Spleen (tissue), 11 donors: Measurements from ENCODE around the gene ZNF785. TPM values are rescaled to one million over a fixed set of nuclear protein-coding genes. Genes with fewer than 3 reads are reported as not detected.

Source experiments
- DNase-seq: peaks from one replicate; pipeline ENCODE4 v3.0.0-alpha.2; 2020
- H3K27ac ChIP-seq, 8 donors: fragments of 200-600 bp; sonication (generic) in 7 of 8; 1 replicate in 4 of 8; 2 replicates in 4 of 8; pipeline versions ENCODE4 v1.5.0 to v1.8.0; 2016 to 2021; ENCODE audit warnings: inconsistent platforms in 4 of 8, mild to moderate bottlenecking in 4 of 8, moderate library complexity in 1 of 8
- H3K27me3 ChIP-seq, 7 donors: fragments of 200-600 bp; sonication (generic) in 6 of 7; replicated peaks in 1 of 7; 1 replicate in 4 of 7; 2 replicates in 3 of 7; pipeline versions ENCODE4 v1.5.0 to v1.8.0; 2016 to 2021; ENCODE audit warnings: inconsistent platforms in 3 of 7, mild to moderate bottlenecking in 1 of 7
- H3K36me3 ChIP-seq, 6 donors: fragments of 200-600 bp; sonication (generic) in 5 of 6; 1 replicate in 4 of 6; 2 replicates in 2 of 6; pipeline versions ENCODE4 v1.5.0 to v1.8.0; 2016 to 2021; ENCODE audit warnings: inconsistent platforms in 2 of 6
- H3K4me1 ChIP-seq, 6 donors: fragments of 200-600 bp; sonication (generic) in 5 of 6; 1 replicate in 3 of 6; 2 replicates in 3 of 6; pipeline versions ENCODE4 v1.5.0 to v1.8.0; 2016 to 2021; ENCODE audit warnings: inconsistent platforms in 3 of 6
- H3K4me3 ChIP-seq, 8 donors: fragments of 200-600 bp; sonication (generic) in 7 of 8; 1 replicate in 4 of 8; 2 replicates in 4 of 8; pipeline versions ENCODE4 v1.5.0 to v1.8.0; 2016 to 2021; ENCODE audit warnings: inconsistent platforms in 4 of 8, mild to moderate bottlenecking in 4 of 8, moderate library complexity in 2 of 8
- H3K9me3 ChIP-seq, 8 donors: fragments of 200-600 bp; sonication (generic) in 7 of 8; 1 replicate in 4 of 8; 2 replicates in 4 of 8; pipeline versions ENCODE4 v1.5.0 to v1.8.0; 2016 to 2021; ENCODE audit warnings: inconsistent platforms in 4 of 8
- POLR2A ChIP-seq, 3 donors: fragments of 450-650 bp; IDR thresholded peaks; one replicate each; pipeline ENCODE4 v1.5.1; 2017; ENCODE audit warnings: antibody characterized with exemption in 3 of 3, mild to moderate bottlenecking in 1 of 3
- POLR2AphosphoS5 ChIP-seq, 3 donors: sonication (generic); formaldehyde crosslinking; IDR thresholded peaks; one replicate each; pipeline ENCODE4 v1.5.1; 2017; ENCODE audit warnings: antibody characterized with exemption in 3 of 3
- WGBS, 5 donors: extraction: QIAGEN DNeasy Blood & Tissue Kit in 3 of 5; methylation state at CpG; one replicate each; pipeline versions ENCODE4 v1.1.5 to v1.1.7; 2013 to 2018; 5-methylcytosine and 5-hydroxymethylcytosine counted together
- intact Hi-C: fragments of 100-400 bp; cut with DNase I; formaldehyde crosslinking; loops from one replicate; pipeline ENCODE4 v1.15.0; 2023; ENCODE audit warnings: low total_unique reads
- polyA plus RNA-seq, 3 donors: library from polyadenylated mRNA; stranded (reverse); fragments of 200-250 nt; gene quantifications; one replicate each; pipeline ENCODE4 v1.2.1, GENCODE V29; 2013
- total RNA-seq, 7 donors: library from RNA; depleted of rRNA in 3 of 7; stranded (reverse); fragments of >200 nt in 3 of 7; fragmentation: NEBNext Ultra II Directional in 4 of 7; extraction: Animal tissue kit (Norgen Biotek cat#: 25700) in 4 of 7; gene quantifications; one replicate each; pipeline versions ENCODE4 v1.1.0 to v1.2.1, GENCODE V29; 2016 to 2021
- TF ChIP-seq, protein P1 (sequence below), 11 experiments: fragments of 200-600 bp in 7 of 11; fragments of 450-650 bp in 4 of 11; sonication (generic) in 4 of 11; IDR thresholded peaks in 8 of 11; conservative IDR thresholded peaks in 3 of 11; 1 replicate in 7 of 11; 2 replicates in 4 of 11; pipeline versions ENCODE4 v1.4.0 to v1.8.0; 2016 to 2021; ENCODE audit warnings: antibody characterized with exemption in 11 of 11, inconsistent platforms in 4 of 11, mild to moderate bottlenecking in 1 of 11
- donor health status: healthy with polysubstance abuse.
- donor health status: DM: no; HTN: no; CAD: no; lungs with moderate emphysema.
- donor health status: DM: no; HTN: no; CAD: no.
- donor health status: Bipolar disorder and iron deficiency.
- donor health status: healthy.
- donor health status: DM: no; HTN: no; CAD: no.
- donor health status: DM: yes; HTN: yes; CAD: no.

Gene ZNF785
- total and polyA plus RNA-seq, 10 donors = 3.1 to 22.1 (median 17.3) TPM

DNA sequence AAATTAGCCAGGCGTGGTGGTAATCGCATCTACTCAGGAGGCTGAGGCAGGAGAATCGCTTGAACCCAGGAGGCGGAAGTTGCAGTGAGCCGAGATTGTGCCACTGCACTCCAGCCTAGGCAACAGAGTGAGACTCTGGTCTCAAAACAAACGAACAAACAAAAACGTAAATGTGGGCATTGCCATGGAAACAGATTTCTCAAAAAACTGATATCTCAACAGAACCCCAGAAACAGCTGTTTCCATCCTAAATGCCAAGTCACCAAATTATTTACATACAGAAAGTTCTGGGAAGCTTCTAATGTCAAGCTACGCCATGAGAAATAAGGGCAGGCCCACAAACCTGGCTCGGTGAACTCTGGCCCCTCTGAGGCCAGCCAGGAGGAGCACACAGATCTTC is 40.7 kb upstream of the ZNF785 start:
- no peaks in the 10 kb centered on the region for H3K9me3 ChIP-seq
- no peaks in the 10 kb centered on the region for H3K27me3 ChIP-seq
- H3K36me3 ChIP-seq = no peaks in the 10 kb centered on the region
- WGBS, 5 donors = 76 to 93% (median 86%) methylated on average over 9 of the region's 9 CpGs
- H3K4me1 ChIP-seq = peaks cover 0 to 13% (median 6%) of the 10 kb centered on the region in 6 donors
- no peak overlapping the region for H3K4me3 ChIP-seq
- intact Hi-C loops = no loop called here
- no peak overlapping the region for H3K27ac ChIP-seq
- TF ChIP-seq POLR2A (IDR thresholded peaks at IDR 0.05) = no peak
- TF ChIP-seq, protein P1, sequence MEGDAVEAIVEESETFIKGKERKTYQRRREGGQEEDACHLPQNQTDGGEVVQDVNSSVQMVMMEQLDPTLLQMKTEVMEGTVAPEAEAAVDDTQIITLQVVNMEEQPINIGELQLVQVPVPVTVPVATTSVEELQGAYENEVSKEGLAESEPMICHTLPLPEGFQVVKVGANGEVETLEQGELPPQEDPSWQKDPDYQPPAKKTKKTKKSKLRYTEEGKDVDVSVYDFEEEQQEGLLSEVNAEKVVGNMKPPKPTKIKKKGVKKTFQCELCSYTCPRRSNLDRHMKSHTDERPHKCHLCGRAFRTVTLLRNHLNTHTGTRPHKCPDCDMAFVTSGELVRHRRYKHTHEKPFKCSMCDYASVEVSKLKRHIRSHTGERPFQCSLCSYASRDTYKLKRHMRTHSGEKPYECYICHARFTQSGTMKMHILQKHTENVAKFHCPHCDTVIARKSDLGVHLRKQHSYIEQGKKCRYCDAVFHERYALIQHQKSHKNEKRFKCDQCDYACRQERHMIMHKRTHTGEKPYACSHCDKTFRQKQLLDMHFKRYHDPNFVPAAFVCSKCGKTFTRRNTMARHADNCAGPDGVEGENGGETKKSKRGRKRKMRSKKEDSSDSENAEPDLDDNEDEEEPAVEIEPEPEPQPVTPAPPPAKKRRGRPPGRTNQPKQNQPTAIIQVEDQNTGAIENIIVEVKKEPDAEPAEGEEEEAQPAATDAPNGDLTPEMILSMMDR (IDR thresholded peaks at IDR 0.05 in 8 of 11, conservative IDR thresholded peaks at IDR 0.05 in 3 of 11) = no peak
- no peak for TF ChIP-seq POLR2AphosphoS5 (IDR thresholded peaks at IDR 0.05)
- peak; percentile 29 for DNase-seq

DNA sequence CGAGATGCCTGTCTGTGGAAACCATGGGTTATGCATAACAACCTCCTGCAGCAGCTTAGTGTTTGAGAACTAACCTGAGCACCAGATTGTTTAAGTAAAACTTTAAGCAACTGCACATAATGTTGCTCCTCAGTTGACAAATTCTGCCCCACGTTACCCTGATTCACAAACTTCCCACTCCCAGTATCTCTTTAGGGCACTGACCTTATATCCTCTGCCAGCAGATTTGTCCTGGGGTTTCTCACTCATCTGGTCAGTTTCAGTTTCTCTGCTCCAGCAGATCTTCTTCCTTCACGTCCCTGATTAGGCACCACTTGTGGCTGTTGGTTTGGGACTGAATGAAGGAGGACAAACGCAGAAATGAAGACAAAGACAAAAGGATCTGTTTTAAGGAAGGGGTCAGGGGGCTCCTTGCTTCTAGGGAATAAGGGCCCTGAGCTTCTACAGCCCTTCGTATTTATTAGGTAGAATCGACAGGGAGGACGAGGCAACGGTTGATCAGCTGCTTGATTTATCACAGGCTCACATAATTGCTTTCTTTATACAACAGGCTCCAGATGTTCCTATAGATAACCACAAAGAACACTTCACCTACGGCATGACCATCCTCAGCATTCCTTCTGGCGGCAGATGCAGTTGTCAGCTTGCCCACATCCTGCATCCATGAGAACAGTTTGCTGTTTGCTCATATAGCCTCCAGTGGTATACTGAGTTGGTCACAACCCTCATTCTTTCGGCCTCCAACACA is 38.2 kb upstream of the ZNF785 start:
- H3K9me3 ChIP-seq = no peaks in the 10 kb centered on the region
- no peak overlapping the region for H3K27ac ChIP-seq

GRCh38 chr16:30622455-30623032 is 37.0 kb upstream of the ZNF785 start:
- intact Hi-C loops = no loop called here
- Histone ChIP-seq H3K36me3 (no peaks in the 10 kb centered on the region), H3K27me3 (no peaks in the 10 kb centered on the region), H3K27ac (no peak overlapping the region), H3K4me1 (peaks cover 0 to 3% (median 0%) of the 10 kb centered on the region in 6 donors), H3K9me3 (no peaks in the 10 kb centered on the region), H3K4me3 (no peak overlapping the region)
- WGBS, 5 donors = 65 to 75% (median 66%) methylated on average over 10 of the region's 10 CpGs
- DNase-seq = peak; percentile 17
- TF ChIP-seq POLR2A (IDR thresholded peaks at IDR 0.05) = no peak
- no peak for TF ChIP-seq POLR2AphosphoS5 (IDR thresholded peaks at IDR 0.05)
- TF ChIP-seq, protein P1 (IDR thresholded peaks at IDR 0.05 in 8 of 11, conservative IDR thresholded peaks at IDR 0.05 in 3 of 11) = no peak

More for the DNA sequence above, 38.2 kb upstream of the ZNF785 start:
- Histone ChIP-seq H3K4me1 (peaks cover 0 to 7% (median 4%) of the 10 kb centered on the region in 6 donors), H3K36me3 (no peaks in the 10 kb centered on the region), H3K27me3 (no peaks in the 10 kb centered on the region), H3K4me3 (no peak overlapping the region)
- DNase-seq = peak; percentile 7
- no peak for TF ChIP-seq POLR2A (IDR thresholded peaks at IDR 0.05)
- TF ChIP-seq, protein P1 (IDR thresholded peaks at IDR 0.05 in 8 of 11, conservative IDR thresholded peaks at IDR 0.05 in 3 of 11) = no peak
- TF ChIP-seq POLR2AphosphoS5 (IDR thresholded peaks at IDR 0.05) = no peak
- intact Hi-C loops = no loop called here
- 77 to 85% (median 82%) methylated on average over 10 to 11 of the region's 11 CpGs for WGBS, 5 donors

DNA sequence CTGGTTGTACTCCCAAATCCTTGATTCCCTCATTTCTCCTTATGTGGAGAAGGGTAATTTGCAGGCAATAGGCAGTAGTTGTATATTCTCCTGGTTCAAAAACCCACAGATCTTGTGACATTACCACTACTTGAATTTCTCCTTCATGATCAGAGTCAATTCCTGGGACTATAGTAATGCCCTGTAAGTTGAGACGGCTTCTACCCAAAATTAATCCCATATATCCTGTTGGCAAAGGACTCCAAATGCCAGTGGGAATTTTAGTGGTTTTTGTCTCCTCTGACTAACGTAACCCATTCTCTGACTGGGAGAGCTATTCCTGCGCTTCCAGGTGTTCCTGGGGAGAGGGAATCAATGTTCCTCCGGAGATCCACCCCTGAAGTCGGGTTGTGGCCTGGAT is 36.3 kb upstream of the ZNF785 start:
- WGBS, 5 donors = 61 to 85% (median 79%) methylated on average over 5 of the region's 5 CpGs
- H3K4me3 ChIP-seq = no peak overlapping the region
- no peaks in the 10 kb centered on the region for H3K36me3 ChIP-seq
- no peaks in the 10 kb centered on the region for H3K9me3 ChIP-seq
- TF ChIP-seq POLR2AphosphoS5 (IDR thresholded peaks at IDR 0.05) = no peak
- TF ChIP-seq, protein P1 (IDR thresholded peaks at IDR 0.05 in 8 of 11, conservative IDR thresholded peaks at IDR 0.05 in 3 of 11) = no peak
- TF ChIP-seq POLR2A (IDR thresholded peaks at IDR 0.05) = no peak
- intact Hi-C loops = no loop called here
- no peak overlapping the region for H3K27ac ChIP-seq
- H3K4me1 ChIP-seq = peaks cover 0 to 3% (median 0%) of the 10 kb centered on the region in 6 donors
- H3K27me3 ChIP-seq = no peaks in the 10 kb centered on the region
- no peak for DNase-seq
